Tibial nerve (tissue), 4 donors: ENCODE data around the gene NPEPL1. TPM values are rescaled to one million over a fixed set of nuclear protein-coding genes. Genes with fewer than 3 reads are reported as not detected.

Source experiments
- DNase-seq, 2 donors: peaks; one replicate each; pipeline ENCODE4 v3.0.0-alpha.2; 2019; ENCODE audit warnings: low spot score in 2 of 2
- H3K27ac ChIP-seq, 4 donors: fragments of 200-600 bp; sonication (generic) in 3 of 4; one replicate each; pipeline ENCODE4 v1.5.1; 2017 to 2019; ENCODE audit warnings: mild to moderate bottlenecking in 1 of 4
- H3K27me3 ChIP-seq, 2 donors: fragments of 200-600 bp; sonication (generic) in 1 of 2; one replicate each; pipeline versions ENCODE4 v1.5.1 to v1.6.0; 2017 to 2019
- H3K36me3 ChIP-seq, 3 donors: fragments of 200-600 bp; sonication (generic); one replicate each; pipeline ENCODE4 v1.5.1; 2018 to 2019
- H3K4me1 ChIP-seq, 4 donors: fragments of 200-600 bp; sonication (generic) in 3 of 4; one replicate each; pipeline ENCODE4 v1.5.1; 2017 to 2019
- H3K4me3 ChIP-seq, 4 donors: fragments of 200-600 bp; sonication (generic) in 3 of 4; one replicate each; pipeline ENCODE4 v1.5.1; 2017 to 2019; ENCODE audit warnings: mild to moderate bottlenecking in 1 of 4, moderate library complexity in 1 of 4
- H3K9me3 ChIP-seq, 4 donors: fragments of 200-600 bp; sonication (generic) in 3 of 4; one replicate each; pipeline ENCODE4 v1.5.1; 2017 to 2019
- CTCF ChIP-seq, 5 experiments: fragments of 200-600 bp in 3 of 5; fragments of 450-650 bp in 2 of 5; sonication (generic) in 3 of 5; IDR thresholded peaks; one replicate each; pipeline ENCODE4 v1.5.1; 2016 to 2019; ENCODE audit warnings: antibody characterized with exemption in 5 of 5, mild to moderate bottlenecking in 3 of 5, moderate library complexity in 2 of 5
- EP300 ChIP-seq, 2 donors: sonication (generic); formaldehyde crosslinking; IDR thresholded peaks; one replicate each; pipeline ENCODE4 v1.6.1; 2017; ENCODE audit warnings: antibody characterized with exemption in 2 of 2, mild to moderate bottlenecking in 1 of 2
- POLR2A ChIP-seq, 2 donors: fragments of 450-650 bp; IDR thresholded peaks; one replicate each; pipeline ENCODE4 v1.6.1; 2017; ENCODE audit warnings: antibody characterized with exemption in 2 of 2, mild to moderate bottlenecking in 2 of 2, moderate library complexity in 2 of 2
- WGBS, 2 donors: methylation state at CpG; one replicate each; pipeline ENCODE4 v1.1.5; 2018; 5-methylcytosine and 5-hydroxymethylcytosine counted together
- total RNA-seq, 4 donors: library from RNA; depleted of rRNA; stranded (reverse); fragments of >200 nt; gene quantifications; one replicate each; pipeline ENCODE4 v1.1.0, GENCODE V29; 2016

The NPEPL1 gene
- total RNA-seq, 4 donors from 2014 or later: 57.6 to 123 (median 73.0) TPM

- Histone ChIP-seq H3K4me1 (peaks cover 0 to 58% (median 19%) of the 10 kb centered on the region in 4 donors), H3K4me3 (peak within 1 kb of the TSS; percentile 79 to 96 (median 86)), H3K9me3 (no peaks in the 10 kb centered on the region), H3K27me3 (no peaks in the 10 kb centered on the region), H3K27ac (peak within 1 kb of the TSS; percentile 85 to 95 (median 88)), H3K36me3 (no peaks in the 10 kb centered on the region)
- peak; percentile 69 to 81 for DNase-seq
- 0 to 1% methylated on average over 46 to 48 of the region's 49 CpGs for WGBS, 2 donors
- peak in 1 of 2 donors; percentile 91 for TF ChIP-seq EP300 (IDR thresholded peaks at IDR 0.05)
- TF ChIP-seq POLR2A (IDR thresholded peaks at IDR 0.05): peak; percentile 28 to 57
- peak; percentile 45 to 89 (median 56) for TF ChIP-seq CTCF (IDR thresholded peaks at IDR 0.05)
These were observed 41.6 kb upstream of the NPEPL1 start, which contains the start of gene STX16 for GRCh38 chr20:58650776-58651558. STX16 (plus strand) TSS chr20:58651283; CDS start chr20:58652007, 724 bp downstream.

DNA sequence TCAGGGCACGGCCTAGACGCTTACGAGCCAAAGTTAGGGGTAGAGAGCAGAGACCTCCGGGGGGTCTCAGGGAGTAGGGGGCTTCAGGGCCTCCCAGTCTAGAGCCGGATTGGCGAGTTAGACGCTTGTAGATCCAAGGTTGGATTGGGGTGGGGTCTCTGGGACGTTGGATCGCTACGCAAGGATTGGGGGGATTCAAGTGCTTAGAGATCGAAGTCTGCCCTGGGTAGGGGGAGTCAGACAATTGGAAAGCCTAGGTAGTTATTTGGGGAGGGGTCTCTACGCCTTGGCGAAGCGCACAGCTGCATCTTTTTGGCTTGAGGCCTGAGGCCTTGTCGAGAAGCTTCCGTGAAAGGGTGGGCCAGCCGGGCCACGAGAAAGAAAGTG is 41.0 kb upstream of the NPEPL1 start:
- Histone ChIP-seq H3K27ac (peak overlapping the region; percentile 85 to 95 (median 88)), H3K9me3 (no peaks in the 10 kb centered on the region), H3K4me1 (peaks cover 0 to 62% (median 22%) of the 10 kb centered on the region in 4 donors), H3K36me3 (no peaks in the 10 kb centered on the region), H3K27me3 (no peaks in the 10 kb centered on the region), H3K4me3 (peak overlapping the region; percentile 79 to 96 (median 86))
- WGBS, 2 donors: 1% methylated on average over 18 of the region's 18 CpGs
- no peak for TF ChIP-seq EP300 (IDR thresholded peaks at IDR 0.05)
- TF ChIP-seq POLR2A (IDR thresholded peaks at IDR 0.05): no peak
- DNase-seq: no peak

DNA sequence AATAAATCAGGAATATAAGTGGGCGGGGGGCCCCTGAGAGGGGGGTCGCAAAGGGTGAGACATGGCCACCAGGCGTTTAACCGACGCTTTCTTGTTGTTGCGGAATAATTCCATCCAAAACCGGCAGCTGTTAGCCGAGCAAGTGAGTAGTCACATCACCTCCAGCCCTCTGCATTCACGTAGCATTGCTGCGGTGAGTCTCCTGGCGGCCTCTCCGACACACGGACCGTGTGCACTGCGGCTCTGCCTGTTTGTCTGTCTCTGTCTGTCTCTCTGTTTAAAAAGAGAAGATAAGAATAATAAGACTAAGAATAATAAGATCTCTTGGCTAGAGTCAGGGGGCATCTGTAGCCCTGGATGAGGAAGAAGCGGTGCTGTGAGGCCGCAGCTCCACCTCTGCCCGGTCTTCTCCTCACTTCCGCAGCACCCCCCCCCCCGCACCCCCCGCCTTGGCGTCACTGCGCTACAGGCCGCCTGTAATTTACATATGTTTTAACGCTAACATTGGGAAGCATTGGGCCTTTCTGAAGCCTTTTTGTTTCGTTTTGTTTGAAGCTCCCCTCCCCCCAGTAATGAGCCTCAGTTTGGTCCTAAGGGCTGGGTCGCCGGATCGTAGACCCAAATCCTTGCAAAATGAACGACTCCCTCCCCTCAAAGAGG is 40.5 kb upstream of the NPEPL1 start:
- Histone ChIP-seq H3K27me3 (no peaks in the 10 kb centered on the region), H3K27ac (peak overlapping the region; percentile 85 to 95 (median 88)), H3K9me3 (no peaks in the 10 kb centered on the region), H3K4me3 (peak overlapping the region; percentile 79 to 96 (median 86)), H3K4me1 (peaks cover 0 to 67% (median 24%) of the 10 kb centered on the region in 4 donors), H3K36me3 (no peaks in the 10 kb centered on the region)
- WGBS, 2 donors: 0 to 1% methylated on average over 30 of the region's 30 CpGs
- DNase-seq: no peak
- TF ChIP-seq EP300 (IDR thresholded peaks at IDR 0.05): peak in 1 of 2 donors; percentile 20
- TF ChIP-seq POLR2A (IDR thresholded peaks at IDR 0.05): no peak

DNA sequence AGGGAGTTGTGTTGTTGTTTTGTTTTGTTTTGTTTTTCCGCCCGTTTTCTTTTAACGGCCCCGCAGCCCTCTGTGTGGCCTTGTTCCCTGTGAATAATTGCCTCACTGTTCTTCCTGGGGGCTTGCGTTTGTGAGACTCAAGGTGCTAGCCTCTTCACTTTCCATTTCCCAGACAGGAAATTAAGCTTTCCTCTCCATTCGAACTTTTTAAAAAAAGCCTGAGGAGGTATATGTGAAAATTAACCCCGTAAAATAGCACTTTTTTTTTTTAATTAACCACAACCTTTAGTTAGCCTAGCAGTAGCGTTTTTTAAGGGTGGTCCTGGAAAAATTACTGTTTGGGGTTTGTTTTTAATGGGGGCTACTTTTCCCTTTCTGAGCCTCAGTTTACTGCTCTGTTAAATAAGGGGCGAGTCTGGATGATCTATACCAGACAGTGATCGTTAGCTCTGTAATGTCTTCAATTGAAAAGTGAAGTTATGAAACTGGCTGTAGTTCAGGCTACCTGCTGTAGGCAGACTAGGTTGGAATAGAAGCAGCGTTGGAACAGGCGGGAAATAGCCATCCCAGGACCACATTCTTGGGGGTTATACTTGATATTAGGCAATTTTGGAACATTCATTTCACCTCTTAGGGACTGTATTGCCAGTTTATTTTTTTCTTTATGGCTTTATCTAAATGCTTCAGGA is 39.9 kb upstream of the NPEPL1 start:
- WGBS, 2 donors: 6% methylated on average over 12 of the region's 12 CpGs
- TF ChIP-seq POLR2A (IDR thresholded peaks at IDR 0.05) (no peak), CTCF (IDR thresholded peaks at IDR 0.05) (no peak), EP300 (IDR thresholded peaks at IDR 0.05) (no peak)
- H3K36me3 ChIP-seq: no peaks in the 10 kb centered on the region
- peak overlapping the region; percentile 85 to 95 (median 88) for H3K27ac ChIP-seq
- H3K27me3 ChIP-seq: no peaks in the 10 kb centered on the region
- no peak for DNase-seq
- H3K9me3 ChIP-seq: no peaks in the 10 kb centered on the region
- H3K4me1 ChIP-seq: peaks cover 0 to 69% (median 31%) of the 10 kb centered on the region in 4 donors
- peak overlapping the region; percentile 79 to 96 (median 86) for H3K4me3 ChIP-seq

DNA sequence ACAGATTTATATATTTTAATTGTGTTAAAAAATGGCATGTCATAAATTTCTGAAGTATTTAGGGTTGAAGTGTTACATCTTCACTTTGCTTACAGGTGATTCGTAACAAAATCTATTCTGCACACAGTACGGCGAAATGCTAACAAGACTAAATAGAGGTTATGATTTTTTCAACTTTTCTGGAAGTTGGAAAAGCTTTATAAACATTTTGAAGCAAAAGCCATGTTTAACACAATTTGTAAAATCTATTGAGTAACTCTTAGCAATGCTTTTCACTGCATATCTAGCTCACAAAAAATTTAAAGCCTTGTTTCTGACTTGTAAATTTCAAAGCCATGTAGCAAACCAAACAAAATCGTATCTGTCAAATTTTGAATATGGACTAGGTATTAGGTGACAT is 38.3 kb upstream of the NPEPL1 start:
- Histone ChIP-seq H3K27ac (no peak overlapping the region), H3K9me3 (no peaks in the 10 kb centered on the region), H3K4me1 (peaks cover 0 to 76% (median 31%) of the 10 kb centered on the region in 4 donors), H3K4me3 (no peak overlapping the region), H3K27me3 (no peaks in the 10 kb centered on the region), H3K36me3 (no peaks in the 10 kb centered on the region)
- 72 to 74% methylated on average over 4 of the region's 4 CpGs for WGBS, 2 donors
- no peak for TF ChIP-seq EP300 (IDR thresholded peaks at IDR 0.05)
- TF ChIP-seq CTCF (IDR thresholded peaks at IDR 0.05): no peak
- TF ChIP-seq POLR2A (IDR thresholded peaks at IDR 0.05): no peak
- no peak for DNase-seq
